AG09319 (cell line): Measurements from ENCODE around the gene BPHL.
"Not testable (repeated sequence)": the region's sequence is repeated elsewhere in the genome, so short reads cannot be mapped to it uniquely, and the experiment has no call there.

Experiments
- DNase-seq: peaks from one replicate; pipeline ENCODE4 v3.0.0-alpha.2; 2010; ENCODE audit warnings: low read depth; ENCODE audit errors: extremely low read depth
- CTCF ChIP-seq: IDR thresholded peaks from 2 replicates; pipeline ENCODE4 v1.5.1; 2011; ENCODE audit warnings: low read depth, mild to moderate bottlenecking, inconsistent platforms, low read length, moderate library complexity

Gene BPHL

DNA sequence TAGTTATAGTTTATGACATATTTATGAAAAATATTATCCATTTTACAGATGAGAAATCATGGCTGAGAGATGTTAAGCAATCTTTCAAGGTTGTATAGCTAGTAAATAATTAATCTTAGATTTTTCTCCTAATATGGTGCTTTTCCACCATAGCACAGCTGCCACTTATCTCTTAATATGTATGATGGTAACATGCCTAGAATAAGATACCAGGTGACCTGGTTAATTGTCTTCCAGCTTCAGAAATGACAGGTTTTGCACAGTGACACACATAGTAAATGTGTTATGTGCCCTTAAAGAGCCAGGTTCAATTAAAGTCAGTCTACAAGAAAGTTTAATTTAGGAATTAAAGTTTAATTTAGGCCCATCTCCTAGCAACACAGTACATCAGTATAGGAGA is 24.0 kb downstream of the BPHL start:
- TF ChIP-seq CTCF, result no peak
- DNase-seq, result no peak

DNA sequence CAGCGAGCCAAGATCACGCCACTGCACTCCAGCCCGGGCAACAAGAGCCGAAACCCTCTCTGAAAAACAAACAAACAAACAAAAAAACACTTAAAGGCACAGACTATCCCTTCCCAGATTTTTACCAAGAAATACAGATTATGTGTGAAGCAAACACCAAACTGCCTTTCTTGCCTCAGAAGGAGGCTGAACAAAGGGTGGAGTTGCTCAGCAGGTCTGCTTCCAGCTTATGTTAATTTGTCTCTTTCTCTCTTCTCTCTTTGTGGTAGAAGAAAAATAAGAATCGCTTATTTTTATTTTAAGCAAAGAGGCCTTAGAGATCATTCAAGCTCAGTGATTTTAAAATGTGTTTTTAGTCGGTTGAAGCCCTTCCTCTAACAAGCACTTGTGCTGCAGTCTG is 24.6 kb downstream of the BPHL start:
- DNase-seq, result no peak
- TF ChIP-seq CTCF, result no peak

DNA sequence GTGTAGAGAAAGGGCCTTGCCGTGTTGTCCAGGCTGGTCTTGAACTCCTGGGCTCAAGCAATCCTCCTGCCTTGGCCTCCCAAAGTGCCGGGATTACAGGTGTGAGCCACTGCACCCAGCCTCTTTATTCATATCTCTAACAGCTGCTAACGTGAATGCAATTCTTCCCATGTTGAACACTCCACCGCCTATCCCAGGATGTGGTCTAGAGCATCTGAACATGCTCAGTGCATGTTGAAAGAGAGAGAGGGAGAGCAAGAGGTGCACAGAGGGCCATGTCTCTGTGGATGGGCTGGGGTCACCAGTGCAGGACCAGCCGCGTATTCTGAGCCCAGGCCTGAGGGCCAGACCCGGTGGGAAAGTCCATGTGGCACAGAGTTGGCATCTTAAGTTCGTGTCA is 26.1 kb downstream of the BPHL start:
- no peak for TF ChIP-seq CTCF
- no peak for DNase-seq

DNA sequence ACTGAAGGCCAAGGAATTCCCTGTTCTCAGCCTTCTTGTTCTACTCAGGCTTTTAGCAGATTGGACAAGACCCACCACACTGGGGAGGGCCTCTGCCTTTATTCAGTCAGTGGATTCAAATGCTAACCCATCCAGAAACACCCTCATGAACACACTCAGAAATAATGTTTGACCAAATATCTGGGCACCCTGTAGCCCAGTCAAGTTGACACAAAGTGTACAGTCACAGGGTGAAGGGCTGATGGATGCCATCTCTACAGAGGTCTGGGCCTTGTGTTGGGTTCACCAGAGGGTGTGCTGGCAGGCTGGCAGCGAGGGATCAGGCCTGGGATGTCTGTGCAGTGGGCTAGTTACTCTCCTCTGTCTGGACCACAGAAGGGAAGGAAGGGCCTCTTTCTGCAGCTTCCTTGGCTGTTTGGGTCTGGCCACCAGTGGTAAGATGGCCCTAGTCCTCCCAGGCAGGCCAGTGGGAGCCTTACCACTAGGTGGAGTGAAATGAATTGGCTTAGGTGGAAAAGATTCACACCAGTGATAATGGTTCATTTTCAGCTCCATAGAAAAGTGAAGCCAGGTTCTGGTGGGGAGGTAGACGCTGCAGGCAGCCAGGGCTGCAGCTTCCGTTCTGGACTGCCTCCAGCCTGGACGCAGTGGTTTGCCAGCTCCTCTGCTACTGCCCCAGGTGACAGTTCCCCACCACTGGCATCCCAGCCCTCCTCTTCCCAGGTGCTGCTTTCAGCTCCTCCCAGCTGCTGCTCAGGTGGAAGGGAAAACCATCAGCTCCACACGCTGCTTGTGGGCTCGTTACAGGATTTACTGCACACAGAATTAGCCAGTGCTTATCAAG is 29.6 kb downstream of the BPHL start:
- no peak for DNase-seq
- TF ChIP-seq CTCF, result no peak

GRCh38 chr6:3151691-3152090 is 33.2 kb downstream of the BPHL start:
- DNase-seq, result no peak
- no peak for TF ChIP-seq CTCF

DNA sequence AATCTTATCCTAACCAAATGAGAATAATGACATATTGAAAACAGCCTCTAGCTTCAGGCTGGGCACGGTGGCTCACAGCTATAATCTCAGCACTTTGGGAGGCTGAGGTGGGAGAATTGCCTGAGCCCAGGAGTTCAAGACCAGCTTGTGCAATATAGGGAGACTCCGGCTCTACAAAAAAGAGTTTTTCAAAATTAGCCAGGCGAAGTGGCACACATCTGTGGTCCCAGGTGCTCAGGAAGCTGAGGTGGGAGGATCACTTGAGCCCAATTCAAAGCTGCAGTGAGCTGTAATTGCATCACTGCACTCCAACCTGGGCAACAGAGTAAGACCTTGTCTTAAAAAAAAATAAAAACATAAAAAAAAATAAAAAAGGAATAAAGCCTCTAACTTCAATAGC is 34.2 kb downstream of the BPHL start:
- DNase-seq, result no peak

GRCh38 chr6:3155416-3155815 is 36.9 kb downstream of the BPHL start:
- DNase-seq, result not testable (repeated sequence)

More for the DNA sequence above, 34.2 kb downstream of the BPHL start:
- TF ChIP-seq CTCF, result no peak

DNA sequence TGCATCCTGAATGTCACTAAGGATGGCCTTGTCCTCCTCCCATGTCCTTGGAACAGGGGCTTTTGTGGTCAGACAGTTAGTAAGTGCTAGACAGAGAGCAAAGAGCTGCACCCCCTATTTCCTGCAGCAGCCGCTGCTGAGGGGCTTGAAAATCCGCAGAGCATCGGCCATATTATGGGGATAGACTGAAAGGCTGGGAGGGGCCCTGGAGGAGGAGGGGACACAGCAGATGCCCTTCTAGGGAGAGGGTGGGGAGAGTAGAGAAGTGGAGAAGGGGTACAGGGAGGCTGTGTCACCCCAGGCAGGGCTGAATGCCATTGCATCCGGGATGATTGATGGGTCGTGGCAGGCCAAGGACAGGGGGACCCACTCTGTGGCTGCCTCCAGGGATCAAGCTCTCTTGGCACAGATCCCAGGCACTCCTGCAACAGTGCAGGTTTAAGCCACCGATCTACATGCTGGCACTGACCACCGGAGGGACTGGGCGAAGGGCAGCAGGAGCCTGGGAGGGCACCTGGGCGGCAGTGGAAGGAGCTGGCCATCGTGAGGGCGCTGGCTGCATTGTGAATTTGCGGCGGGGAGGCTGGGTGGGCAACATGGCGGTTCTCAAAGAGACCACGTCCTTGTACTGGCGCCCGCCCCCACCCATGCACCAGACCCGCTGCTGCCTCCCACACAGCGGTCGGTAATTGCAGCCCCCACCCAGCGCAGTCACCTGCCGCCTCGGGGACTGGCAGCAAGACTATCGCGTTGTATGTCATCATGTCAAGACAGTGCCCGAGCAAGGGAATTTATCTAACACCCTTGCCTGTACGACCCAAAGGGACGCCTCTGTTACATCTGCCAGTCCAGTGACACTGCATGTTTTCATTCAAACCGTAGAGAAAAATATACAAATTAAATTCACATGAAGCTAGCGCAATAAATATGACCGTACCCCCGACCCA is 37.9 kb downstream of the BPHL start:
- not testable (repeated sequence) for DNase-seq
